HepG2 (cell line): ENCODE results near the gene ECE2. TPM values are rescaled to one million over a fixed set of nuclear protein-coding genes. Genes with fewer than 3 reads are reported as not detected.

Experiments used
- ARNT ChIP-seq: fragments of 450-650 bp; IDR thresholded peaks from 2 replicates; pipeline ENCODE4 v1.6.1; 2017
- ATF7-NPFF ChIP-seq: sonication (generic); formaldehyde crosslinking; IDR thresholded peaks from 2 replicates; pipeline ENCODE4 v1.8.1; 2023; ENCODE audit warnings: mild to moderate bottlenecking, low read depth, missing genetic modification reagents, moderate library complexity
- FOSL2 ChIP-seq: sonication (generic); formaldehyde crosslinking; IDR thresholded peaks from 2 replicates; pipeline ENCODE4 v1.4.0; 2020; ENCODE audit warnings: missing genetic modification reagents
- JUND ChIP-seq: sonication (generic); formaldehyde crosslinking; IDR thresholded peaks from 2 replicates; pipeline ENCODE4 v1.8.0; 2022; ENCODE audit warnings: mild to moderate bottlenecking, missing genetic modification reagents
- KLF16 ChIP-seq, 2 experiments: sonication (generic) in 1 of 2; formaldehyde crosslinking in 1 of 2; IDR thresholded peaks; 2 replicates each; pipeline versions ENCODE4 v1.6.1 to v1.8.0; 2016 to 2023; ENCODE audit warnings: missing genetic modification reagents in 2 of 2, missing compliant biosample characterization in 1 of 2
- MBD4 ChIP-seq: IDR thresholded peaks from 2 replicates; pipeline ENCODE4 v1.6.1; 2012; ENCODE audit warnings: low read length, inconsistent platforms, borderline replicate concordance
- MIER2 ChIP-seq: IDR thresholded peaks from 2 replicates; pipeline ENCODE4 v1.6.1; 2016; ENCODE audit warnings: missing biosample characterization, missing genetic modification reagents
- NR2C2 ChIP-seq: sonication (generic); formaldehyde crosslinking; IDR thresholded peaks from 2 replicates; pipeline ENCODE4 v1.4.0; 2020; ENCODE audit warnings: missing genetic modification reagents, mild to moderate bottlenecking, moderate library complexity, borderline replicate concordance
- NR3C1 ChIP-seq: sonication (generic); formaldehyde crosslinking; IDR thresholded peaks from 2 replicates; pipeline ENCODE4 v1.4.0; 2020; ENCODE audit warnings: missing genetic modification reagents
- SP4 ChIP-seq: sonication (generic); formaldehyde crosslinking; IDR thresholded peaks from 2 replicates; pipeline ENCODE4 v1.8.1; 2023; ENCODE audit warnings: mild to moderate bottlenecking, missing genetic modification reagents
- TGIF2 ChIP-seq: IDR thresholded peaks from 2 replicates; pipeline ENCODE4 v1.6.1; 2016; ENCODE audit warnings: control low read depth, missing compliant biosample characterization
- ZBTB20 ChIP-seq: sonication (generic); formaldehyde crosslinking; IDR thresholded peaks from 2 replicates; pipeline ENCODE4 v1.8.1; 2023; ENCODE audit warnings: missing genetic modification reagents, low read depth, mild to moderate bottlenecking, borderline replicate concordance
- ZBTB42 ChIP-seq: sonication (generic); formaldehyde crosslinking; IDR thresholded peaks from 2 replicates; pipeline ENCODE4 v1.5.0; 2020; ENCODE audit warnings: mild to moderate bottlenecking, missing genetic modification reagents
- ZNF460 ChIP-seq: sonication (generic); formaldehyde crosslinking; IDR thresholded peaks from 2 replicates; pipeline ENCODE4 v1.5.1; 2020; ENCODE audit warnings: missing genetic modification reagents, mild to moderate bottlenecking, borderline replicate concordance
- ZNF780A ChIP-seq: sonication (generic); formaldehyde crosslinking; IDR thresholded peaks from 2 replicates; pipeline ENCODE4 v1.8.0; 2022; ENCODE audit warnings: mild to moderate bottlenecking, missing genetic modification reagents, moderate library complexity
- ZSCAN9 ChIP-seq: IDR thresholded peaks from 2 replicates; pipeline ENCODE4 v1.6.1; 2016; ENCODE audit warnings: borderline replicate concordance
- polyA plus RNA-seq, 8 experiments: library from polyadenylated mRNA; depleted of rRNA in 3 of 8; stranded (reverse) in 7 of 8; unstranded in 1 of 8; fragments of >200 nt; fragmentation: Illumina TruSeq in 4 of 8; extraction: Trizol in 4 of 8; gene quantifications; 2 replicates each; pipeline versions ENCODE4 v1.2.1 to v1.2.3, GENCODE V29; 2011 to 2016; ENCODE audit warnings: low read depth in 4 of 8, missing spikeins in 1 of 8, mixed read lengths in 1 of 8; ENCODE audit not compliant: insufficient read depth in 1 of 8
- total RNA-seq, 5 experiments: library from RNA; depleted of rRNA; stranded (reverse); fragments of >200 nt; fragmentation: Illumina TruSeq; extraction: Trizol; gene quantifications; 2 replicates each; pipeline ENCODE4 v1.2.3, GENCODE V29; 2016; ENCODE audit warnings: low read depth in 1 of 5
- TF ChIP-seq, protein P1 (sequence below): sonication (generic); formaldehyde crosslinking; IDR thresholded peaks from 2 replicates; pipeline ENCODE4 v1.8.0; 2023; ENCODE audit warnings: mild to moderate bottlenecking, missing genetic modification reagents
- TF ChIP-seq, protein P2 (sequence below): sonication (generic); formaldehyde crosslinking; IDR thresholded peaks from 2 replicates; pipeline ENCODE4 v1.4.0; 2020; ENCODE audit warnings: low read depth, mild to moderate bottlenecking, missing genetic modification reagents
- TF ChIP-seq, protein P3 (sequence below): sonication (generic); formaldehyde crosslinking; IDR thresholded peaks from 2 replicates; pipeline ENCODE4 v1.5.1; 2020; ENCODE audit warnings: missing genetic modification reagents, mild to moderate bottlenecking, borderline replicate concordance
- TF ChIP-seq, protein P4 (sequence below): sonication (generic); formaldehyde crosslinking; IDR thresholded peaks from 2 replicates; pipeline ENCODE4 v1.8.0; 2022; ENCODE audit warnings: mild to moderate bottlenecking, missing genetic modification reagents, borderline replicate concordance
- TF ChIP-seq, protein P5 (sequence below): sonication (generic); formaldehyde crosslinking; IDR thresholded peaks from 2 replicates; pipeline ENCODE4; 2020; ENCODE audit warnings: missing genetic modification reagents, mild to moderate bottlenecking, borderline replicate concordance

The ECE2 gene
- total and polyA plus RNA-seq, 2 of the 13 experiments (the other 11 are each of a cell fraction or from before 2014, with no cell fraction given): not detected

DNA sequence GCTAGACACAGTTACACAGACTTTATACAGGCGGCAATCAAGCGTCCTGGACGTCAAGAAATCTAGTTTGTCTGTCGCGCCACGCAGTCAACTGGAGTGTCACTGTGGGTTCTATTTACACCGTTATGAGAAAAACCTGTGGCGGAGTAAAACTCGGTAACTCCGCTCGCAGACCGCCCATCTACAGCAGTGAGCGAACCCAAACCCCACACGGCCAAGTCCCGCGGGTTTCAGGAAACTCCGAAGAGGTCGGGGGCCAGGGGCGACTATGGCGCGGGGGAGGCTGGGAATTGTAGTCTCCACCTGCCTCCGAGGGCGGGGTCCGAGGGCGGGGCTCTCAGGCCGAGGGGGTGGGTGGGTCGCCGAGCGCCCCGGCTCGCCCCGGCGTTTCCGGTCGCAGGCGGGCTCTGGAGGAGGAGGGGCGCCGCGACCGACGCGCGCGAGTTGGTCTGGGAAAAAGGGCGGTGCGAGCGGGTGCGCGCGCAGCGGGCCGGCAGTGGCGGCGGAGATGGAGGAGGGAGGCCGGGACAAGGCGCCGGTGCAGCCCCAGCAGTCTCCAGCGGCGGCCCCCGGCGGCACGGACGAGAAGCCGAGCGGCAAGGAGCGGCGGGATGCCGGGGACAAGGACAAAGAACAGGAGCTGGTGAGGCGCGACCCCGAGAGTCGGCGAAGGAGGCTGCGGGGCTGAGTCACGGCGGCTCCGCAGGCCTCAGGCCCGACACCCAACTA, 23.1 kb downstream of the ECE2 start, which contains the start of gene PSMD2 (continued):
- TF ChIP-seq JUND (CRISPR knock-in tag) (0 out of 2 replicates have a peak, but pooled peaks have one; percentile 20), MBD4 (no peak), KLF16 (CRISPR knock-in tag; IDR thresholded peaks at IDR 0.05) (no peak; a peak in 1 of 4 replicates), MIER2 (no peak), SP4 (CRISPR knock-in tag) (peak; percentile 63), ZSCAN9 (CRISPR knock-in tag) (peak; percentile 27; the same call in 1 of the 2 replicates), ZBTB42 (CRISPR knock-in tag) (no peak), NR2C2 (CRISPR knock-in tag) (peak; percentile 98), ARNT (no peak), ZBTB20 (CRISPR knock-in tag) (peak; percentile 10; the same call in 1 of the 2 replicates), FOSL2 (CRISPR knock-in tag) (no peak; the same call in none of the 2 replicates), ZNF460 (CRISPR knock-in tag) (peak; percentile 36; the same call in 1 of the 2 replicates), ATF7-NPFF (no peak; the same call in 1 of the 2 replicates), NR3C1 (CRISPR knock-in tag) (no peak), ZNF780A (CRISPR knock-in tag) (no peak), TGIF2 (CRISPR knock-in tag) (no peak)
- TF ChIP-seq, protein P1, sequence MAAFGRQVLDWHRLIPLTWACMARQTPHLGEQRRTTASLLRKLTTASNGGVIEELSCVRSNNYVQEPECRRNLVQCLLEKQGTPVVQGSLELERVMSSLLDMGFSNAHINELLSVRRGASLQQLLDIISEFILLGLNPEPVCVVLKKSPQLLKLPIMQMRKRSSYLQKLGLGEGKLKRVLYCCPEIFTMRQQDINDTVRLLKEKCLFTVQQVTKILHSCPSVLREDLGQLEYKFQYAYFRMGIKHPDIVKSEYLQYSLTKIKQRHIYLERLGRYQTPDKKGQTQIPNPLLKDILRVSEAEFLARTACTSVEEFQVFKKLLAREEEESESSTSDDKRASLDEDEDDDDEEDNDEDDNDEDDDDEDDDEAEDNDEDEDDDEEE (CRISPR knock-in tag): no peak; the same call in 1 of the 2 replicates
- TF ChIP-seq, protein P2, sequence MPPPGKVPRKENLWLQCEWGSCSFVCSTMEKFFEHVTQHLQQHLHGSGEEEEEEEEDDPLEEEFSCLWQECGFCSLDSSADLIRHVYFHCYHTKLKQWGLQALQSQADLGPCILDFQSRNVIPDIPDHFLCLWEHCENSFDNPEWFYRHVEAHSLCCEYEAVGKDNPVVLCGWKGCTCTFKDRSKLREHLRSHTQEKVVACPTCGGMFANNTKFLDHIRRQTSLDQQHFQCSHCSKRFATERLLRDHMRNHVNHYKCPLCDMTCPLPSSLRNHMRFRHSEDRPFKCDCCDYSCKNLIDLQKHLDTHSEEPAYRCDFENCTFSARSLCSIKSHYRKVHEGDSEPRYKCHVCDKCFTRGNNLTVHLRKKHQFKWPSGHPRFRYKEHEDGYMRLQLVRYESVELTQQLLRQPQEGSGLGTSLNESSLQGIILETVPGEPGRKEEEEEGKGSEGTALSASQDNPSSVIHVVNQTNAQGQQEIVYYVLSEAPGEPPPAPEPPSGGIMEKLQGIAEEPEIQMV: 0 out of 2 replicates have a peak, but pooled peaks have one; percentile 6
- TF ChIP-seq, protein P3, sequence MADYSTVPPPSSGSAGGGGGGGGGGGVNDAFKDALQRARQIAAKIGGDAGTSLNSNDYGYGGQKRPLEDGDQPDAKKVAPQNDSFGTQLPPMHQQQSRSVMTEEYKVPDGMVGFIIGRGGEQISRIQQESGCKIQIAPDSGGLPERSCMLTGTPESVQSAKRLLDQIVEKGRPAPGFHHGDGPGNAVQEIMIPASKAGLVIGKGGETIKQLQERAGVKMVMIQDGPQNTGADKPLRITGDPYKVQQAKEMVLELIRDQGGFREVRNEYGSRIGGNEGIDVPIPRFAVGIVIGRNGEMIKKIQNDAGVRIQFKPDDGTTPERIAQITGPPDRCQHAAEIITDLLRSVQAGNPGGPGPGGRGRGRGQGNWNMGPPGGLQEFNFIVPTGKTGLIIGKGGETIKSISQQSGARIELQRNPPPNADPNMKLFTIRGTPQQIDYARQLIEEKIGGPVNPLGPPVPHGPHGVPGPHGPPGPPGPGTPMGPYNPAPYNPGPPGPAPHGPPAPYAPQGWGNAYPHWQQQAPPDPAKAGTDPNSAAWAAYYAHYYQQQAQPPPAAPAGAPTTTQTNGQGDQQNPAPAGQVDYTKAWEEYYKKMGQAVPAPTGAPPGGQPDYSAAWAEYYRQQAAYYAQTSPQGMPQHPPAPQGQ (CRISPR knock-in tag): no peak
- TF ChIP-seq, protein P4, sequence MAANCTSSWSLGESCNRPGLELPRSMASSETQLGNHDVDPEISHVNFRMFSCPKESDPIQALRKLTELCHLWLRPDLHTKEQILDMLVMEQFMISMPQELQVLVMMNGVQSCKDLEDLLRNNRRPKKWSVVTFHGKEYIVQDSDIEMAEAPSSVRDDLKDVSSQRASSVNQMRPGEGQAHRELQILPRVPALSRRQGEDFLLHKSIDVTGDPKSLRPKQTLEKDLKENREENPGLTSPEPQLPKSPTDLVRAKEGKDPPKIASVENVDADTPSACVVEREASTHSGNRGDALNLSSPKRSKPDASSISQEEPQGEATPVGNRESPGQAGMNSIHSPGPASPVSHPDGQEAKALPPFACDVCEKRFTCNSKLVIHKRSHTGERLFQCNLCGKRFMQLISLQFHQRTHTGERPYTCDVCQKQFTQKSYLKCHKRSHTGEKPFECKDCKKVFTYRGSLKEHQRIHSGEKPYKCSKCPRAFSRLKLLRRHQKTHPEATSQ: no peak
- TF ChIP-seq, protein P5, sequence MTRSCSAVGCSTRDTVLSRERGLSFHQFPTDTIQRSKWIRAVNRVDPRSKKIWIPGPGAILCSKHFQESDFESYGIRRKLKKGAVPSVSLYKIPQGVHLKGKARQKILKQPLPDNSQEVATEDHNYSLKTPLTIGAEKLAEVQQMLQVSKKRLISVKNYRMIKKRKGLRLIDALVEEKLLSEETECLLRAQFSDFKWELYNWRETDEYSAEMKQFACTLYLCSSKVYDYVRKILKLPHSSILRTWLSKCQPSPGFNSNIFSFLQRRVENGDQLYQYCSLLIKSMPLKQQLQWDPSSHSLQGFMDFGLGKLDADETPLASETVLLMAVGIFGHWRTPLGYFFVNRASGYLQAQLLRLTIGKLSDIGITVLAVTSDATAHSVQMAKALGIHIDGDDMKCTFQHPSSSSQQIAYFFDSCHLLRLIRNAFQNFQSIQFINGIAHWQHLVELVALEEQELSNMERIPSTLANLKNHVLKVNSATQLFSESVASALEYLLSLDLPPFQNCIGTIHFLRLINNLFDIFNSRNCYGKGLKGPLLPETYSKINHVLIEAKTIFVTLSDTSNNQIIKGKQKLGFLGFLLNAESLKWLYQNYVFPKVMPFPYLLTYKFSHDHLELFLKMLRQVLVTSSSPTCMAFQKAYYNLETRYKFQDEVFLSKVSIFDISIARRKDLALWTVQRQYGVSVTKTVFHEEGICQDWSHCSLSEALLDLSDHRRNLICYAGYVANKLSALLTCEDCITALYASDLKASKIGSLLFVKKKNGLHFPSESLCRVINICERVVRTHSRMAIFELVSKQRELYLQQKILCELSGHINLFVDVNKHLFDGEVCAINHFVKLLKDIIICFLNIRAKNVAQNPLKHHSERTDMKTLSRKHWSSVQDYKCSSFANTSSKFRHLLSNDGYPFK: no peak; the same call in 1 of the 2 replicates
